ENCODE data around the gene SNRNP70.
"Not testable (repeated sequence)": the region's sequence is repeated elsewhere in the genome, so short reads cannot be mapped to it uniquely, and the experiment has no call there.

Gene SNRNP70

GRCh38 chr19:49085020-49085867 lies at the start of gene SNRNP70:
TSS of gene SNRNP70 (plus strand) at chr19:49085451. CDS start at chr19:49086415, 964 bp downstream.
- no peaks in the 10 kb centered on the region for H3K9me3 ChIP-seq (ENCODE audit: control insufficient read depth, insufficient read depth, low read length)
- H3K36me3 ChIP-seq (ENCODE audit: control insufficient read depth, insufficient read depth, low read length), result peaks cover 20% of the 10 kb centered on the region
- H3K4me1 ChIP-seq (ENCODE audit: control insufficient read depth, insufficient read depth, low read length), result peaks cover 3% of the 10 kb centered on the region

GRCh38 chr19:49036815-49037214 lies 48.4 kb upstream of the SNRNP70 start, which contains the start of gene CGB1:
TSS of gene CGB1 (minus strand) at chr19:49036895. CDS start at chr19:49036711, 184 bp downstream.
- not testable (repeated sequence) for H3K4me1 ChIP-seq (ENCODE audit: control insufficient read depth, insufficient read depth, low read length); H3K9me3 ChIP-seq (ENCODE audit: control insufficient read depth, insufficient read depth, low read length); H3K27me3 ChIP-seq (ENCODE audit: control insufficient read depth, insufficient read depth, low read length); H3K36me3 ChIP-seq (ENCODE audit: control insufficient read depth, insufficient read depth, low read length); H3K4me3 ChIP-seq (ENCODE audit: low read depth, low read length); H3K9ac ChIP-seq (ENCODE audit: low read depth, low read length)

More at GRCh38 chr19:49085020-49085867, at the start of gene SNRNP70:
- peak within 1 kb of the TSS; percentile 94 for H3K9ac ChIP-seq (ENCODE audit: low read depth, low read length)
- H3K27me3 ChIP-seq (ENCODE audit: control insufficient read depth, insufficient read depth, low read length), result no peaks in the 10 kb centered on the region
- peak within 1 kb of the TSS; percentile 94 for H3K4me3 ChIP-seq (ENCODE audit: low read depth, low read length)

GRCh38 chr19:49038111-49038510 lies 47.1 kb upstream of the SNRNP70 start:
- H3K27me3 ChIP-seq (ENCODE audit: control insufficient read depth, insufficient read depth, low read length); H3K4me3 ChIP-seq (ENCODE audit: low read depth, low read length); H3K9ac ChIP-seq (ENCODE audit: low read depth, low read length); H3K9me3 ChIP-seq (ENCODE audit: control insufficient read depth, insufficient read depth, low read length); H3K4me1 ChIP-seq (ENCODE audit: control insufficient read depth, insufficient read depth, low read length); H3K36me3 ChIP-seq (ENCODE audit: control insufficient read depth, insufficient read depth, low read length): not testable (repeated sequence)

- H3K9ac ChIP-seq (ENCODE audit: low read depth, low read length); H3K4me3 ChIP-seq (ENCODE audit: low read depth, low read length); H3K36me3 ChIP-seq (ENCODE audit: control insufficient read depth, insufficient read depth, low read length); H3K27me3 ChIP-seq (ENCODE audit: control insufficient read depth, insufficient read depth, low read length); H3K4me1 ChIP-seq (ENCODE audit: control insufficient read depth, insufficient read depth, low read length); H3K9me3 ChIP-seq (ENCODE audit: control insufficient read depth, insufficient read depth, low read length): not testable (repeated sequence)
Measured at GRCh38 chr19:49038557-49039276, 46.5 kb upstream of the SNRNP70 start.

GRCh38 chr19:49039736-49040135 lies 45.5 kb upstream of the SNRNP70 start:
- H3K27me3 ChIP-seq (ENCODE audit: control insufficient read depth, insufficient read depth, low read length); H3K9ac ChIP-seq (ENCODE audit: low read depth, low read length); H3K36me3 ChIP-seq (ENCODE audit: control insufficient read depth, insufficient read depth, low read length); H3K4me3 ChIP-seq (ENCODE audit: low read depth, low read length); H3K4me1 ChIP-seq (ENCODE audit: control insufficient read depth, insufficient read depth, low read length); H3K9me3 ChIP-seq (ENCODE audit: control insufficient read depth, insufficient read depth, low read length): not testable (repeated sequence)

- Histone ChIP-seq H3K36me3 (ENCODE audit: control insufficient read depth, insufficient read depth, low read length) (no peaks in the 10 kb centered on the region), H3K4me3 (ENCODE audit: low read depth, low read length) (no peak overlapping the region), H3K9me3 (ENCODE audit: control insufficient read depth, insufficient read depth, low read length) (no peaks in the 10 kb centered on the region), H3K27me3 (ENCODE audit: control insufficient read depth, insufficient read depth, low read length) (no peaks in the 10 kb centered on the region), H3K9ac (ENCODE audit: low read depth, low read length) (no peak overlapping the region), H3K4me1 (ENCODE audit: control insufficient read depth, insufficient read depth, low read length) (no peaks in the 10 kb centered on the region)
Measured at GRCh38 chr19:49042177-49042576, 43.1 kb upstream of the SNRNP70 start.

GRCh38 chr19:49042666-49043065 lies 42.6 kb upstream of the SNRNP70 start:
- H3K36me3 ChIP-seq (ENCODE audit: control insufficient read depth, insufficient read depth, low read length); H3K9me3 ChIP-seq (ENCODE audit: control insufficient read depth, insufficient read depth, low read length); H3K4me1 ChIP-seq (ENCODE audit: control insufficient read depth, insufficient read depth, low read length); H3K27me3 ChIP-seq (ENCODE audit: control insufficient read depth, insufficient read depth, low read length); H3K9ac ChIP-seq (ENCODE audit: low read depth, low read length); H3K4me3 ChIP-seq (ENCODE audit: low read depth, low read length): not testable (repeated sequence)

GRCh38 chr19:49043548-49043947 lies 41.7 kb upstream of the SNRNP70 start, which contains the start of gene CGB5:
TSS of gene CGB5 (plus strand) at chr19:49043848. CDS start at chr19:49044210, 362 bp downstream.
- not testable (repeated sequence) for H3K9me3 ChIP-seq (ENCODE audit: control insufficient read depth, insufficient read depth, low read length); H3K36me3 ChIP-seq (ENCODE audit: control insufficient read depth, insufficient read depth, low read length); H3K27me3 ChIP-seq (ENCODE audit: control insufficient read depth, insufficient read depth, low read length); H3K4me3 ChIP-seq (ENCODE audit: low read depth, low read length); H3K4me1 ChIP-seq (ENCODE audit: control insufficient read depth, insufficient read depth, low read length); H3K9ac ChIP-seq (ENCODE audit: low read depth, low read length)

GRCh38 chr19:49049011-49049410 lies 36.2 kb upstream of the SNRNP70 start, which contains the start of gene CGB8:
TSS of gene CGB8 (minus strand) at chr19:49049111. CDS start at chr19:49048739, 372 bp downstream.
- H3K9ac ChIP-seq (ENCODE audit: low read depth, low read length); H3K36me3 ChIP-seq (ENCODE audit: control insufficient read depth, insufficient read depth, low read length); H3K27me3 ChIP-seq (ENCODE audit: control insufficient read depth, insufficient read depth, low read length); H3K4me1 ChIP-seq (ENCODE audit: control insufficient read depth, insufficient read depth, low read length); H3K9me3 ChIP-seq (ENCODE audit: control insufficient read depth, insufficient read depth, low read length); H3K4me3 ChIP-seq (ENCODE audit: low read depth, low read length): not testable (repeated sequence)

GRCh38 chr19:49049834-49050233 lies 35.4 kb upstream of the SNRNP70 start:
- not testable (repeated sequence) for H3K9me3 ChIP-seq (ENCODE audit: control insufficient read depth, insufficient read depth, low read length); H3K27me3 ChIP-seq (ENCODE audit: control insufficient read depth, insufficient read depth, low read length); H3K4me1 ChIP-seq (ENCODE audit: control insufficient read depth, insufficient read depth, low read length); H3K9ac ChIP-seq (ENCODE audit: low read depth, low read length); H3K36me3 ChIP-seq (ENCODE audit: control insufficient read depth, insufficient read depth, low read length); H3K4me3 ChIP-seq (ENCODE audit: low read depth, low read length)

GRCh38 chr19:49050376-49051033 lies 34.7 kb upstream of the SNRNP70 start:
- not testable (repeated sequence) for H3K27me3 ChIP-seq (ENCODE audit: control insufficient read depth, insufficient read depth, low read length); H3K9ac ChIP-seq (ENCODE audit: low read depth, low read length); H3K36me3 ChIP-seq (ENCODE audit: control insufficient read depth, insufficient read depth, low read length); H3K4me1 ChIP-seq (ENCODE audit: control insufficient read depth, insufficient read depth, low read length); H3K4me3 ChIP-seq (ENCODE audit: low read depth, low read length); H3K9me3 ChIP-seq (ENCODE audit: control insufficient read depth, insufficient read depth, low read length)

Measured in iPS-15b (cell line).